Measurements from ENCODE around the gene DLGAP1. TPM values are rescaled to one million over a fixed set of nuclear protein-coding genes. Genes with fewer than 3 reads are reported as not detected.

Gene DLGAP1
- total and polyA plus RNA-seq, 10 of the 15 experiments (the other 5 are each of a cell fraction or from before 2014, with no cell fraction given) = 0.23 to 27.6 (median 1.9) TPM

DNA sequence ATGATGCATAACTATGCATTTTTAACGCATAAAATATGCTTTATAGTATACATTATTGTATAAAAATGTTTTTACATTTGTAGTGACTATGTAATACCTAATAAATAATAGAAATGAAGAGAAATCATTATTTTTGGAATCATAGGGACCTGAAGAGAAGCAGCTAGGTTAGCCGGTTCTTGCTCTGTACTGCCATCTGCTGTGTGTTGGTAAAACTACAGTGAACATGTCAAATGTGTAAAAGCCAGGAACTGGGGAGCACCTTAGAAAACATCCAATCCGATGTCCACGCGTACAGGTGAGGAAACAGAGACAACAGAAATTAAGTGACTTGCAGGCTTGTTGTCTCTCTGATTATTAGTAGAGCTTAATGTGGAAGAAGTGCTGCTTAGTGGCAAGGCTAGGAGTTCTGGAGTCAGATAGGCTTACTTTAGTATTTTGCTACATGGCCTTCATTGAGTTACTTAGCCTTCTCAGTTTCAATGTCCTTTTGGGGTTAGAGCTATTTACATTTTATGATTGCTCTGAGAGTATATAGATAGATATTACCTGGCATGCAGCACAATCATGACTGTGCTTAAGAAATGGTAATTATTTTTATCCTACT is 386.5 kb downstream of the DLGAP1 start:
- SMC1A ChIA-PET (ENCODE audit: uncharacterized antibody, unreplicated experiment) = interaction anchor here (0.6 to 1.3 kb wide), 9 partner anchors 9 to 297 kb away, joined by 3 to 8 read pairs (median 3); no protein-coding TSS in a partner anchor
- H3K9ac ChIP-seq (ENCODE audit: control insufficient read depth, insufficient read depth, low read length) = no peak overlapping the region
- RAD21 ChIA-PET (ENCODE audit: unreplicated experiment) = interaction anchor here (1.0 kb wide), 2 partner anchors 297 to 990 kb away, joined by 3 read pairs; no protein-coding TSS in a partner anchor
- no peaks in the 10 kb centered on the region for H4K20me1 ChIP-seq (ENCODE audit: control insufficient read depth, insufficient read depth)
- no peak overlapping the region for H3K4me3 ChIP-seq
- FAIRE-seq (peak; percentile 64), DNase-seq (ENCODE audit: low read depth, low spot score) (peak; percentile 25), ATAC-seq (peak; percentile 84)
- 2% methylated on average over 5 of the region's 5 CpGs for WGBS (ENCODE audit: insufficient coverage, insufficient replicate concordance, low lambda C conversion rate, missing lambda C conversion rate)
- no peak overlapping the region for H3K4me2 ChIP-seq (ENCODE audit: control insufficient read depth, insufficient read depth)
- H3K4me1 ChIP-seq (ENCODE audit: control insufficient read depth, insufficient read depth, low read length) = no peaks in the 10 kb centered on the region
- no peak overlapping the region for H2AFZ ChIP-seq (ENCODE audit: control insufficient read depth, low read depth, low read length)
- in situ Hi-C loops (cut with MboI) (no loop called here), intact Hi-C loops (cut with micrococcal nuclease; ENCODE audit: unreplicated experiment) (loop anchor here (5.0 to 10.0 kb wide), 2 partner anchors 54 to 296 kb away; no protein-coding TSS in a partner anchor)
- H3K36me3 ChIP-seq (ENCODE audit: control insufficient read depth in 2 of 2, insufficient read depth in 2 of 2, low read length in 1 of 2) = no peaks in the 10 kb centered on the region
- POLR2A ChIA-PET = no interaction called here
- H3K27me3 ChIP-seq (replicated peaks in 1 of 2; ENCODE audit: control insufficient read depth in 2 of 2, insufficient read depth in 2 of 2, low read length in 1 of 2) = no peaks in the 10 kb centered on the region
- H3K27ac ChIP-seq (ENCODE audit: control insufficient read depth, insufficient read depth) = no peak overlapping the region
- no TSS peak for BruUV-seq (replicated peaks)
- no peaks in the 10 kb centered on the region for H3K79me2 ChIP-seq (ENCODE audit: control insufficient read depth, insufficient read depth, low read length)
- H3K9me3 ChIP-seq (replicated peaks; ENCODE audit: control insufficient read depth, insufficient read depth, low read length) = no peaks in the 10 kb centered on the region
- CTCF ChIA-PET = interaction anchor here (0.6 to 1.8 kb wide), 13 partner anchors 9 to 483 kb away, joined by 3 to 9 read pairs (median 5); no protein-coding TSS in a partner anchor
- TF ChIP-seq RCOR1 (conservative IDR thresholded peaks at IDR 0.05; ENCODE audit: low read depth, low read length) = no peak
- no peak for TF ChIP-seq DPF2 (IDR thresholded peaks at IDR 0.05)
- TF ChIP-seq CHD2 (IDR thresholded peaks at IDR 0.05; ENCODE audit: borderline replicate concordance, low read depth, low read length) = no peak
- TF ChIP-seq BHLHE40 (IDR thresholded peaks at IDR 0.05; ENCODE audit: borderline replicate concordance in 1 of 2, low read depth in 2 of 2, low read length in 1 of 2) = no peak
- no peak for TF ChIP-seq CREB1 (IDR thresholded peaks at IDR 0.05; ENCODE audit: low read depth)
- TF ChIP-seq HDGF (IDR thresholded peaks at IDR 0.05) = no peak
- TF ChIP-seq TCF12 (IDR thresholded peaks at IDR 0.05; ENCODE audit: low read depth, low read length) = no peak
- no peak for TF ChIP-seq LARP7 (IDR thresholded peaks at IDR 0.05)
- TF ChIP-seq, protein P1, sequence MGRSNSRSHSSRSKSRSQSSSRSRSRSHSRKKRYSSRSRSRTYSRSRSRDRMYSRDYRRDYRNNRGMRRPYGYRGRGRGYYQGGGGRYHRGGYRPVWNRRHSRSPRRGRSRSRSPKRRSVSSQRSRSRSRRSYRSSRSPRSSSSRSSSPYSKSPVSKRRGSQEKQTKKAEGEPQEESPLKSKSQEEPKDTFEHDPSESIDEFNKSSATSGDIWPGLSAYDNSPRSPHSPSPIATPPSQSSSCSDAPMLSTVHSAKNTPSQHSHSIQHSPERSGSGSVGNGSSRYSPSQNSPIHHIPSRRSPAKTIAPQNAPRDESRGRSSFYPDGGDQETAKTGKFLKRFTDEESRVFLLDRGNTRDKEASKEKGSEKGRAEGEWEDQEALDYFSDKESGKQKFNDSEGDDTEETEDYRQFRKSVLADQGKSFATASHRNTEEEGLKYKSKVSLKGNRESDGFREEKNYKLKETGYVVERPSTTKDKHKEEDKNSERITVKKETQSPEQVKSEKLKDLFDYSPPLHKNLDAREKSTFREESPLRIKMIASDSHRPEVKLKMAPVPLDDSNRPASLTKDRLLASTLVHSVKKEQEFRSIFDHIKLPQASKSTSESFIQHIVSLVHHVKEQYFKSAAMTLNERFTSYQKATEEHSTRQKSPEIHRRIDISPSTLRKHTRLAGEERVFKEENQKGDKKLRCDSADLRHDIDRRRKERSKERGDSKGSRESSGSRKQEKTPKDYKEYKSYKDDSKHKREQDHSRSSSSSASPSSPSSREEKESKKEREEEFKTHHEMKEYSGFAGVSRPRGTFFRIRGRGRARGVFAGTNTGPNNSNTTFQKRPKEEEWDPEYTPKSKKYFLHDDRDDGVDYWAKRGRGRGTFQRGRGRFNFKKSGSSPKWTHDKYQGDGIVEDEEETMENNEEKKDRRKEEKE (IDR thresholded peaks at IDR 0.05) = no peak
- no peak for TF ChIP-seq NR2C2 (IDR thresholded peaks at IDR 0.05; ENCODE audit: borderline replicate concordance, control insufficient read depth, insufficient read length, low read depth)
- TF ChIP-seq, protein P2, sequence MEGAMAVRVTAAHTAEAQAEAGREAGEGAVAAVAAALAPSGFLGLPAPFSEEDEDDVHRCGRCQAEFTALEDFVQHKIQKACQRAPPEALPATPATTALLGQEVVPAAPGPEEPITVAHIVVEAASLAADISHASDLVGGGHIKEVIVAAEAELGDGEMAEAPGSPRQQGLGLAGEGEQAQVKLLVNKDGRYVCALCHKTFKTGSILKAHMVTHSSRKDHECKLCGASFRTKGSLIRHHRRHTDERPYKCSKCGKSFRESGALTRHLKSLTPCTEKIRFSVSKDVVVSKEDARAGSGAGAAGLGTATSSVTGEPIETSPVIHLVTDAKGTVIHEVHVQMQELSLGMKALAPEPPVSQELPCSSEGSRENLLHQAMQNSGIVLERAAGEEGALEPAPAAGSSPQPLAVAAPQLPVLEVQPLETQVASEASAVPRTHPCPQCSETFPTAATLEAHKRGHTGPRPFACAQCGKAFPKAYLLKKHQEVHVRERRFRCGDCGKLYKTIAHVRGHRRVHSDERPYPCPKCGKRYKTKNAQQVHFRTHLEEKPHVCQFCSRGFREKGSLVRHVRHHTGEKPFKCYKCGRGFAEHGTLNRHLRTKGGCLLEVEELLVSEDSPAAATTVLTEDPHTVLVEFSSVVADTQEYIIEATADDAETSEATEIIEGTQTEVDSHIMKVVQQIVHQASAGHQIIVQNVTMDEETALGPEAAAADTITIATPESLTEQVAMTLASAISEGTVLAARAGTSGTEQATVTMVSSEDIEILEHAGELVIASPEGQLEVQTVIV (IDR thresholded peaks at IDR 0.05; ENCODE audit: borderline replicate concordance, partially characterized antibody) = no peak
- TF ChIP-seq YY1 (IDR thresholded peaks at IDR 0.05; ENCODE audit: low read depth, low read length) = no peak
- TF ChIP-seq RAD21 (IDR thresholded peaks at IDR 0.05; ENCODE audit: insufficient read depth, low read depth, low read length) = peak; percentile 41
- TF ChIP-seq, protein P3, sequence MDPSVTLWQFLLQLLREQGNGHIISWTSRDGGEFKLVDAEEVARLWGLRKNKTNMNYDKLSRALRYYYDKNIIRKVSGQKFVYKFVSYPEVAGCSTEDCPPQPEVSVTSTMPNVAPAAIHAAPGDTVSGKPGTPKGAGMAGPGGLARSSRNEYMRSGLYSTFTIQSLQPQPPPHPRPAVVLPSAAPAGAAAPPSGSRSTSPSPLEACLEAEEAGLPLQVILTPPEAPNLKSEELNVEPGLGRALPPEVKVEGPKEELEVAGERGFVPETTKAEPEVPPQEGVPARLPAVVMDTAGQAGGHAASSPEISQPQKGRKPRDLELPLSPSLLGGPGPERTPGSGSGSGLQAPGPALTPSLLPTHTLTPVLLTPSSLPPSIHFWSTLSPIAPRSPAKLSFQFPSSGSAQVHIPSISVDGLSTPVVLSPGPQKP (IDR thresholded peaks at IDR 0.05; ENCODE audit: low read depth, low read length) = no peak
- TF ChIP-seq SRF (IDR thresholded peaks at IDR 0.05; ENCODE audit: low read depth in 2 of 2, low read length in 2 of 2) = no peak
- TF ChIP-seq ETV6 (conservative IDR thresholded peaks at IDR 0.05 in 1 of 2, IDR thresholded peaks at IDR 0.05 in 1 of 2; ENCODE audit: borderline replicate concordance in 1 of 2, low read depth in 1 of 2) = no peak
- no peak for TF ChIP-seq ZNF24 (IDR thresholded peaks at IDR 0.05)
- TF ChIP-seq SMC3 (IDR thresholded peaks at IDR 0.05; ENCODE audit: borderline replicate concordance, low read length) = peak; percentile 33; the same call in 1 of the 2 replicates
